ENCODE data around the gene SLC15A4. TPM values are rescaled to one million over a fixed set of nuclear protein-coding genes. Genes with fewer than 3 reads are reported as not detected.
A peak's percentile ranks its signal among the peaks of the same experiment; 100 is the strongest.
"Not testable (repeated sequence)": the region's sequence is repeated elsewhere in the genome, so short reads cannot be mapped to it uniquely, and the experiment has no call there.

Gene SLC15A4
- 35.8 and 47.6 TPM in 2 replicates for total RNA-seq (2014; rRNA removed)
- polyA plus RNA-seq (2012), result 22.0 TPM

GRCh38 chr12:128823916-128824839, at the start of gene SLC15A4:
TSS of gene SLC15A4 (minus strand) at chr12:128823958. CDS start at chr12:128823943, 15 bp downstream.
- peak; percentile 87 for DNase-seq (ENCODE audit: low read depth)

GRCh38 chr12:128872303-128872702, 48.5 kb upstream of the SLC15A4 start:
- no peak for DNase-seq (ENCODE audit: low read depth)

- DNase-seq (ENCODE audit: low read depth), result no peak
Observed at GRCh38 chr12:128871516-128871892, 47.7 kb upstream of the SLC15A4 start.

- no peak for DNase-seq (ENCODE audit: low read depth)
Observed at GRCh38 chr12:128867466-128867865, 43.7 kb upstream of the SLC15A4 start.

- DNase-seq (ENCODE audit: low read depth), result no peak
Observed at GRCh38 chr12:128864516-128865186, 40.9 kb upstream of the SLC15A4 start.

GRCh38 chr12:128863957-128864356, 40.2 kb upstream of the SLC15A4 start:
- DNase-seq (ENCODE audit: low read depth), result no peak

GRCh38 chr12:128861226-128862016, 37.7 kb upstream of the SLC15A4 start:
- no peak for DNase-seq (ENCODE audit: low read depth)

- no peak for DNase-seq (ENCODE audit: low read depth)
Observed at GRCh38 chr12:128859311-128859710, 35.6 kb upstream of the SLC15A4 start.

- DNase-seq (ENCODE audit: low read depth), result no peak
Observed at GRCh38 chr12:128857133-128857763, 33.5 kb upstream of the SLC15A4 start.

GRCh38 chr12:128856791-128857078, 33.0 kb upstream of the SLC15A4 start:
- DNase-seq (ENCODE audit: low read depth), result no peak

GRCh38 chr12:128856035-128856790, 32.5 kb upstream of the SLC15A4 start:
- DNase-seq (ENCODE audit: low read depth), result no peak

- DNase-seq (ENCODE audit: low read depth), result no peak
Observed at GRCh38 chr12:128853600-128854197, 29.9 kb upstream of the SLC15A4 start.

GRCh38 chr12:128852885-128853599, 29.3 kb upstream of the SLC15A4 start, which contains the start of gene GLT1D1:
TSS of gene GLT1D1 (plus strand) at chr12:128853478. CDS start at chr12:128853582, 104 bp downstream.
- no peak for DNase-seq (ENCODE audit: low read depth)

- no peak for DNase-seq (ENCODE audit: low read depth)
Observed at GRCh38 chr12:128852026-128852698, 28.4 kb upstream of the SLC15A4 start.

GRCh38 chr12:128851429-128851828, 27.7 kb upstream of the SLC15A4 start:
- DNase-seq (ENCODE audit: low read depth), result not testable (repeated sequence)

GRCh38 chr12:128850400-128850799, 26.6 kb upstream of the SLC15A4 start:
- DNase-seq (ENCODE audit: low read depth), result no peak

GRCh38 chr12:128849806-128850205, 26.0 kb upstream of the SLC15A4 start:
- DNase-seq (ENCODE audit: low read depth), result not testable (repeated sequence)

- no peak for DNase-seq (ENCODE audit: low read depth)
Observed at GRCh38 chr12:128848371-128848770, 24.6 kb upstream of the SLC15A4 start.

GRCh38 chr12:128846671-128847070, 22.9 kb upstream of the SLC15A4 start:
- DNase-seq (ENCODE audit: low read depth), result not testable (repeated sequence)

Measured in LHCN-M2 (cell line).